ENCODE results near the gene SOCS3.

DNA sequence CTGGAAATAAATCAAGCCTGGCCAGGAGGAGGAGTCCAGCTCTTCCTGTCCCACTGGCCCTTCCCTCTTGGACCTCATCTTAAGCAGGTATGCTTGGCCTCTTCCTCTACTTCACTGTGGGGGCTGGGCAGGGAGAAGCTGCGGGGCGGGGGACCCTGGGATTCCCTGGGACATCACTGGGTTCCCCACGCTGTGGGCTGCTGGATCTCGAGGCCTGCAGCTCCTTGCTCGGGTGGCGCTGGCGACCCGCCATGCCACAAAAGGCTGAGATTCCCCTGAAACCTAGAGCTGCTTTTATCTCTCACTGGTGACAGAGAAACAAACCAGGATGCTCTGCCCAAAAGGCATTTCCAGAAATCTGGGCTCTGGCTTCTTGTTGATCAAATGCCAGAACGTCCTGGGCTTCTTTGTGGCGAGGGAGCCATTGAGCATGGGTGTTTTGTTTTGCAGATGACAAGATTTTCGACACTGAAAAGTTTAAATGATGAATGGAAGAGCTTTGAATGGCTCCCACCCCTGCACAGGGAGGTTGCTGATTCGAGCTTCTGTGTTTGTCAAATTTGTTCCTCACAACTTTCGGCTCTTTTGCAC, 10.0 kb upstream of the SOCS3 start:
- TF ChIP-seq, protein P1, sequence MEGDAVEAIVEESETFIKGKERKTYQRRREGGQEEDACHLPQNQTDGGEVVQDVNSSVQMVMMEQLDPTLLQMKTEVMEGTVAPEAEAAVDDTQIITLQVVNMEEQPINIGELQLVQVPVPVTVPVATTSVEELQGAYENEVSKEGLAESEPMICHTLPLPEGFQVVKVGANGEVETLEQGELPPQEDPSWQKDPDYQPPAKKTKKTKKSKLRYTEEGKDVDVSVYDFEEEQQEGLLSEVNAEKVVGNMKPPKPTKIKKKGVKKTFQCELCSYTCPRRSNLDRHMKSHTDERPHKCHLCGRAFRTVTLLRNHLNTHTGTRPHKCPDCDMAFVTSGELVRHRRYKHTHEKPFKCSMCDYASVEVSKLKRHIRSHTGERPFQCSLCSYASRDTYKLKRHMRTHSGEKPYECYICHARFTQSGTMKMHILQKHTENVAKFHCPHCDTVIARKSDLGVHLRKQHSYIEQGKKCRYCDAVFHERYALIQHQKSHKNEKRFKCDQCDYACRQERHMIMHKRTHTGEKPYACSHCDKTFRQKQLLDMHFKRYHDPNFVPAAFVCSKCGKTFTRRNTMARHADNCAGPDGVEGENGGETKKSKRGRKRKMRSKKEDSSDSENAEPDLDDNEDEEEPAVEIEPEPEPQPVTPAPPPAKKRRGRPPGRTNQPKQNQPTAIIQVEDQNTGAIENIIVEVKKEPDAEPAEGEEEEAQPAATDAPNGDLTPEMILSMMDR (conservative IDR thresholded peaks at IDR 0.05; ENCODE audit: low read depth, low read length) = no peak
- TF ChIP-seq EZH2 (IDR thresholded peaks at IDR 0.05; ENCODE audit: low read length, unreplicated experiment) (no peak), EZH2phosphoT487 (IDR thresholded peaks at IDR 0.05; ENCODE audit: borderline replicate concordance, low read length) (no peak)

Measured in PC-3 (cell line).